ENCODE data around the gene ADAMTS17.
"Not testable (repeated sequence)": the region's sequence is repeated elsewhere in the genome, so short reads cannot be mapped to it uniquely, and the experiment has no call there.

ADAMTS17 gene

DNA sequence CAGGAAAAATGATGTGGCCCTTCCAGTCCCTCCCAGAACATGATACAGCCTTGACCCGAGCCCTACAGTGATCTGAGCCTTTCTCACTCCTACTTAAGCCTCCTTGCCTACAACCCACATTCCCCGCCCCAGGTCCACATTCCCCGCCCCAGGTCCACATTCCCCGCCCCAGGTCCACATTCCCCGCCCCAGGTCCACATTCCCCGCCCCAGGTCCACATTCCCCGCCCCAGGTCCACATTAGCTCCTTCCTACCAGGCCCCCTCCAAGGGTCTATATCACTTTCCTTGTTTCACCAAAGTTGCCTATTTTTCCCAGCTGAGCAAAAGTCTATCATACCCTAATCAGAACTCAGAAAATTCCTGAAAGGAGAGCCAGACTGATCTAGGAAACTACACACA is 2.3 kb downstream of the ADAMTS17 start:
- not testable (repeated sequence) for DNase-seq (ENCODE audit: low read depth)

DNA sequence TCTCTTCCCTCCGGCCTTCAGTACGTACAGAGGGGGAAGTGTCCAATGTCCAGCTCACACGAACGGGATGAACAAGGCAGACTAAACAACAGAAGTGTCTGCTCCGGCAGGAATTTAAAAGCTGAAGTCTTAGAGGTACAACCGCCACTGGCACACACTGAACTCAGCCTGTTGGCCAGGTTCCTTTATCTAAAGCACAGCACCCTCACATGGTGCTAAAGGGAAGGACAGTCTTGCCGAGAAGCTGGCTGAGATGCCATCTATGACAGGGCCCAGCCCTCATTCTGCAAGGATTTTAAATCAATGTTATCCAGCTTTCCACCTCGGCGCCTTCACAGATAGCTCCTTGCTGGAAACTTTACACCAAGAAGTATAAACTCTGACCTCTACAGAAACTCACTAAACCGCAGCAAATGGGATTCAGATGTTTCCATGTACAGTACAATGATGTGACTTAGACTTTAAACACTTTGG is 2.8 kb downstream of the ADAMTS17 start:
- DNase-seq (ENCODE audit: low read depth), result peak; percentile 45

DNA sequence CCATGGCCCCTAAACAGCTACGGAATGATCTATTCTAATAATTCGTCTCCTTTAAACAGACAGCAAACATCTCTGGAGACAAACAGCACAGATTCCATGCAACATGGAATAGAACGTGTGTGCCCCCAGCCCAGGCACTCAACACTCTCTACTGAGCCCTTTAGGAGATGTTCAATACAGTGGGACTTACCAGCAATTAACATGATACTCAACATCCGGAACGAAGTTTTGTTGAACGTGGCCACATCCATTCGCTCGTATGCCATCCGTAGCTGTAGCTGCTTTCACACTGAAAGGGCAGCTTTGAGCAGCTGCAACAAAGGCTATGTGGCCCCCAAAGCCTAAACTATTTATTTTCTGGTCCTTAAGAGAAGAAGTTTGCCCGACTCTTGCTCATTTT is 3.5 kb downstream of the ADAMTS17 start:
- no peak for DNase-seq (ENCODE audit: low read depth)

DNA sequence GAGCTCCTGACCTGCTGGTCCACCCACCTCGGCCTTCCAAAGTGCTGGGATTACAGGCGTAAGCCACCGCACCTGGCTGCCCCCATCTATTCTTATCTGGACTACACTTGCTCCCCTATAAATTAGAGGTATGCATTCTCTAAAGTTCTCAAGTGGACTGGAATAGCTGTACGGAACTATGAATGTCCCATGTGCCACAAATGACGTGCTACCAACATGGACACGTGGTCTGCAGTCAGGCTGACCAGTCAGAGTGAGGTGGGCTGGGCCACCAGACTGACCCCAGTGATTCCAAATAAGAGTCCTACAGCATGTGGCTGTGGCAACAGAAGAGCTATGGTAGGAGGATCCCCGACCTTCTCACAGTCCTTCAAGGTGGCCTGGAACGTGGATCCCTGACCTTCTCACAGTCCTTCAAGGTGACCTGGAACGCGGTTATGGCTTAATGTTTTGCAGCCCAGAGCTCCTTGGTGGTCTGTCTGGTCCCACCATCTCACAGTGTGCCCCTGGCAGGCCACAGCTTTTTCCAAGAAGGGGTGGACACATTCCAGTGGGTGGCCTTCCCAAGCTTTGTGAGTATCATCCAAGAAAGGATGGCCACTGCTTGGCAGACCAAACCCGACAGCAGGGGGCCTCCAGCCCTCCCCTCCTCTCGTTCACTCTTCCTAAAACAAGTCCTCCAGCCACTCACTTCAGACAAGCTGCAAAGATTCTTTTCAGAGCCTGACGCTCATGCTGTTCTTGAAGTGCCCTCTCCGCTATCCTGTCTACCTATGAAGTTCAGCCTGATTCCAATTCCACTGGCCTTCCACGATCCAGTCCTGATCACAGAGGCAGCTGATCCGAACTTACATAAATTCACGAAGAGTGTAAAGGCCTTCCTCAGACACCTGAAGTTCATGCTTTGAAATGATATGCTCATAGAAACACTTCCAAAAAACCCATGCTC is 4.4 kb downstream of the ADAMTS17 start:
- no peak for DNase-seq (ENCODE audit: low read depth)

DNA sequence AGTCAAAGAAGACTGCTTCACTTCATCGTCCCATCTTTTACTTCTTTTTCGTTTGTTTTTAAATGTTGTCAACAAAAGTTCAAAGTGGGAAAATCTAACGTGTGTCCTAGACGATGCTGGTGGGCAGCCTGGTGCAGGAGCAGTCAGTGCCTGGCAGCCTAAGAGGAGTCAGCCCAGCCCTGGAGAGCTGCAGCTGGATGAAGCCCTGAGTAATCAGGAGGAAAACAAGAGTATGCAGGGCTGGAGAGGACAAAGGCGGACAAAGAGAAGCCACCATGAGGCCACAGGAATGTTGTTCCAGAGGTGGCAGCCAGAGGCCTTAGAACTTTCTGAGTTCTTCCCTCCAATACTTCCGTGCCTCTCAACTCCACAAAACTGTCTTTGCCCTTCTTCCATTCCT is 5.7 kb downstream of the ADAMTS17 start:
- no peak for DNase-seq (ENCODE audit: low read depth)

DNA sequence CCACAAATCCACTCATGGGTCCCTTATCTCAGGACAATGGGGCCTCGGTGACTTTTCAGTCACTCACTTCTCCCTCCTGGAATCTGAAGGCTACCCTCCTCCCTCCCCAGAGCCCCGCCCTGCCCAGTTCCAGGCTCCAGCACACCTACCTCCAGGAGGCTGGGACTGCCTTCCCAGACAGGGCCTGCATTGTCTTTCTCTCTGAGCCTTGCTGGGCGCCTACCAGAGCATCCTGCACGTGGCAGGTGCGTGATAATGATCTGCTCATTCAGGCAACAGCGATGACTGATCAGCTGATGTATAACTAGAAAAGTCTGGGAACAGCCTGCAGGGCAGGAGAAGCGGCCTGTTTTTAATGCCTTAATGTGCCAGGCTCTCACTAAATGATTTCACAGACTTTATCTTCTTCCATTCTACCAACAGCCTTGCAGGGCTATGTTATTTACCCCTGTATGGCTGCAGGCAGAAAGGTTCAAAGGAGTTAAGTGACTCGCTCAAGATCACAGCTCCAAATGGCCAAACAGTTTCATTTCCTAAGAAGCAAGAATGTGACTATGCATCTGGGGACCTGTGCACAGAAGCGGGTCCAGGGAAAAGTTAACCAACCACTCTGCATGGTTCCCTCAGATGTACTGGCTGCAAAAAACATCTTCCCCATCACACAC is 6.3 kb downstream of the ADAMTS17 start:
- DNase-seq (ENCODE audit: low read depth), result no peak

DNA sequence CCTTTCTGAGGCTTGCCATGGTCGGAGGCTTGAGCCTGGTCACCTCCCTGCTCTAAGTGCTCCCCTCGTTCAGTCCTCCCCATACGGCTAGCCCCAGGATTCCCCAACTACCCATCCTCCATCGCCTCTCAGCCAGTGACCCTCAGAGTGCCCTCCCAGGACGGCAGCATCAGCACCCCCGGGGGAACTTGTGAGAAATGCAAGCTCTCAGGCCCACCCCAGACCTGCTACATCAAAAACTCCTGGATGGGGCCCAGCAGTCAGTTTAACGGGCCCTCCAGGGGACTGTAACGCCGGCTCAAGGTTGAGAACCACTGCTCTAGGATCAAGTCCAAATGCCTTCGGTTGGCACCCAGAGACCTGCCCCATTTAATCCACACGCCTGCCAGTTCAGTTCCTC is 6.9 kb downstream of the ADAMTS17 start:
- DNase-seq (ENCODE audit: low read depth), result no peak

DNA sequence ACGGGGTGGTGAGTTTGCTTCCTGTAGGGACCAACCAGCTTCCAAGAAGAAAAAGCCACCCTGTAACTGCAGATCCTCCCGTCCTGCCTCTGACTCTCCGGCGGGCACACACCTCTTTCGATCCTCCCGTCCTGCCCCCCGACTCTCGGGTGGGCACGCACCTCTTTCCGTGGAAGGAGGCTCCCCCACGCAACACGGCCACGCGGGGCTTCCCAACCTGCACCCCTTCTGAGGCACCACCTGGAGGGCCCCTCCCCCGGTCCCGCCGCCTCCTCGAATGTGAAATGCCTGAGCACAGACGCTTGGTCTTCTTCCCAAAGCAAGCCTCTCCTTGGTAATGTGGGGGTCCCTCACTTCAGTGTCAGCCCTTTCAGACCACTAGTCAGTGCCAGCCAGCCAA is 7.3 kb downstream of the ADAMTS17 start:
- DNase-seq (ENCODE audit: low read depth), result no peak

DNA sequence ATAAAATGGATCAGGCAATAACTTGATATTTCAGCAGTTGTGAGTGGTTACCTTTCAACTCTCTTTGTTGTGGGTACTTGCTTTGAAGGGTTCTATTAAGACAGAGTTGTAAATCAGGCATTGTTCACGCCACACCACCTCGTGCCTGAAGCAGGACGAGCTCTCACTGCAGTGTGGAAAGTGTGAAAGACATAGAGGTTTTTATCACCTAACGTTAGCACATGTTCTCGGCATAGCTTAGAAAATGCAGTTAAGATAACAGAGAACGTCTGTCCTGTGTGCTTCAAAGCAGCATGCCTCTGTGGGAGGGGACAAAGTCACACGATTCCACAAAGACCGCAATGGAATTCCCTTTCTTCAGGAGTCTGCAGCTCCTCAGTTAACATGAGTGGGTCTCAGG is 7.8 kb downstream of the ADAMTS17 start:
- DNase-seq (ENCODE audit: low read depth), result no peak

DNA sequence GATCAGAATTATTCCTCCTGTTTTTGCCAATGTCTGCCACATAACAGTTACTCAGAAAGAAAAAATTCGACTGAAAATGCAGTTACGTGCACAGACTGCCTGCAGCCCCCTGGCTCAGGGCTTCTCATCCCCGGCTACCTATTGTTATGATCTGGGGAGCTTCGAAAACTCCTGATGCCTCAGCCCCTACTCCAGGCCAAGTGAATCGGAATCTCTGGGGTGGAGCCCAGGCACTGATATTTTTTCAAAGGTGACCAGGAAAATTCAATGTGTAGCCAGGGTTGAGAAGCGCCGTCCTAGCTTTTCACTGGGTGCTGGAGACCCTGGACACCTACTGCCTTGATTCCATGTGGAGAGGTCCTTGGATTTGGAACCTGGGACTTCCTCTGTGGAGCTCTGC is 8.5 kb downstream of the ADAMTS17 start:
- DNase-seq (ENCODE audit: low read depth), result no peak

DNA sequence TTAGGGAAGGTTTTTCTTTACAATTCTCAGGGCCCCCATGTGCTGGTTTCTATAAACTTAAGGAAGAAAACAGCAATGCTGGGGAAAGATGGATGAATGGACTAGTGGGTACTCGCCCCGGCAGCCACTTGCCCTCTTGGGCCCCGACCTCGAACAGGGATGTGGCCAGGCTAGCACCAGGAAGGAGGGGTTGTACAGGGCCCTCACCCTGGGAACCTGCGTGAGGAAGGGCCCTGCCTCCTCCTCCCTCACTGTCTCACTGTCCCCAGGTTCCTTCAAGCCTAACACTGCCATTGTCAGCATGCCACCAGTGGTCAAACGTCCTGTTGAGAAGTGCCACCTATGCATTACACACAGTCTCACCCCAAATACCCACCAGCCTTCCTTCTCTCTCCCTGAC is 9.1 kb downstream of the ADAMTS17 start:
- DNase-seq (ENCODE audit: low read depth), result no peak

DNA sequence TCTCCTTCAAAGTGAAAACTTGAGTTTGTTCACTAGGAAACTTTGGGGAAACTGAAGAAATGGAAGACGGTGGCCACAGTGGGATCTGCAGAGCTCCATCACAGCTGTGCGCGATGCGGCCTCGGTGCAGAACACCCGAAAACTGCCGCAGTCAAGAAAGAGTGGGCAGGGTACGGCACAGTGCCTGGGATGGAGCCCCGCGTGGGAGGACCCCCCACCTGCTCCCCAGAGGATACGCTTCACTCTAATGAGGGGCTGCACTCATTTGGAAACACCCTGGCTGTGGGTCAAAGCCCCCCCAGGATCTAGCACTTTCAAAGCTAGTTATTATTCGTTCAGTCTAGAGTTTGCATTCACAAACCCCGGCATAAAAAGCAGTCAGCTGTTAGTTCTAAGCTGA is 9.5 kb downstream of the ADAMTS17 start:
- no peak for DNase-seq (ENCODE audit: low read depth)

DNA sequence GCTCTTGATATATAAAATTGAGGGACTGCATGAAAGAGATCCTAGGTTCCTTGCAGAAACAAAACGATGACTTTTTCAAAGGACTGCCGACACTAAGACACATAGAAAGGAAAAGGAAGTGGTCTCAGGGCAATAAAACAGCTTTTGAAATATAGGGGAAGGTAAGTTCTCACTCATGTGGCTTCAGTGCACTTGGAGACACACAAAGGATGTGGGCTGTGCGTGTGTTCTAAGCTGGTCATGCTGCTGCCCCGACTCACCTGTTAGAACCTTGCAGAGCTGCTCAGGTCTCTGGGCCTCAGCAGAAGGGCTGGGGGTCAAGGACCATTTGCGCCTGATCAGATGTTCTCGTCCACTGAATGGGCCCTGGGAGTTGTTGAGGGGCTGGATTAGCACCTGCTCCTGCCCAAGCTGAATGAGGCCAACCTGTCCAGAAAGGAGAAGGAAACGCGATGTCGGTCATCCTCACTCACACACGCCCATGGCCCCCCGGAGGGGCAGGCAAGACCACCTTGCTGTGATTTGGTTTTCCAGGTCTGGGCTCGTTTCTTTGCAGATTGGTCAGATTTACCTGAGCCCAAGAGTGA is 11.1 kb downstream of the ADAMTS17 start:
- no peak for DNase-seq (ENCODE audit: low read depth)

DNA sequence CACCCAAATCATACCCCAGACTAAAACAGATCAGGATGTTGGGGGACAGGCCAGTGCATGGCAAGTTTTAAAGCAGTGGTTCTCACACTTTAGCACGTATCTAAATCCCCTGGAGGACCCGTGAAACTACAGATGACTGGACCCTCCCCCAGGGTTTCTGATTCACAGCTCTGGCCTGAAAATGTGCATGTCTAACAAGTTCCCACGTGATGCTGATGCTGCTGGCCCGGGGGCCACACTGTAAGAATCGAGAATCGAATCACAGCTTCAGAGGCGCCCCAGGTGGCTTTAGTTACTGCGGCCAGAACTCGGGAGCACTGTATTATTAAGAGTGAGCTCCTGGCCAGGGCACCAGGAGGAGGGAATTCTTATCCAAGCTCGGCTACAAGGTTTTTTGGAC is 11.6 kb downstream of the ADAMTS17 start:
- DNase-seq (ENCODE audit: low read depth), result no peak

DNA sequence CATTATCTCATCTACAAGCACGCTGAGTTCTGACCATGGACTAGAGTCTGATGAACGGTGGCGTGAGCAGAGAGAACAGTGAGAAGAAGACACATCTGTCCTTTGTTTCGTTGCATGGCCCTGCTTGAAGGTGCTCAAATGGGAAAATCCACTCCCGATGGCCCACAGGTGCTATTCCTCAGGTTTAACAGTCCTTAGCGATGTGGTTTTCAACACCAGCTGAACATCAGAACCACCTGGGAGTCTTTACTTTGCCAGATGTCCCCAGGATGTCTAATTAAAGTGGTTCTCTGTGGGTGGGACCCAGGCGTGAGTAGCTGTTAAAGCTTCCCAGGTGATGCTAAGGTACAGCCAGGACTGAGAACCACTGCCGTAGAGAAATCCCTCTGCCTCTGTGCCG is 13.0 kb downstream of the ADAMTS17 start:
- DNase-seq (ENCODE audit: low read depth), result no peak

DNA sequence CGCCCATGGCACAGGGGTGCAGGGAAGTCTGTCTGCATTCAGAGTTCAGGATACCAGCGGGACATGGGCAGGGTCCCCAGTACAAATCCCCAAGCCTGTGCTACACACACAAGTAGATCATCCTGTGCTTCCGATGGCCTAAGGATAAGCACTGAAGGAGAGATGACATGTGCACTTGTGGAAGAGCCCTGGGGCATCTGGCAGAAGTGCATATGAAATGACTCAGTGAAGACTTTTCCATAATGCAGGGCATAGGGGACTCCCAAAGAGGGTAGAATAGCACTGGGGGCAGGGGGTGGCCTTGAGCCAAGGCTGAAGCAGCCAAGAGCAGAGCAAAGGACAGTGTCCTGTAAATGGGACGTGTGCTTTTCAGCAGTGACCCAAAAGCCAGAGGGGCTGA is 22.9 kb downstream of the ADAMTS17 start:
- DNase-seq (ENCODE audit: low read depth), result no peak

DNA sequence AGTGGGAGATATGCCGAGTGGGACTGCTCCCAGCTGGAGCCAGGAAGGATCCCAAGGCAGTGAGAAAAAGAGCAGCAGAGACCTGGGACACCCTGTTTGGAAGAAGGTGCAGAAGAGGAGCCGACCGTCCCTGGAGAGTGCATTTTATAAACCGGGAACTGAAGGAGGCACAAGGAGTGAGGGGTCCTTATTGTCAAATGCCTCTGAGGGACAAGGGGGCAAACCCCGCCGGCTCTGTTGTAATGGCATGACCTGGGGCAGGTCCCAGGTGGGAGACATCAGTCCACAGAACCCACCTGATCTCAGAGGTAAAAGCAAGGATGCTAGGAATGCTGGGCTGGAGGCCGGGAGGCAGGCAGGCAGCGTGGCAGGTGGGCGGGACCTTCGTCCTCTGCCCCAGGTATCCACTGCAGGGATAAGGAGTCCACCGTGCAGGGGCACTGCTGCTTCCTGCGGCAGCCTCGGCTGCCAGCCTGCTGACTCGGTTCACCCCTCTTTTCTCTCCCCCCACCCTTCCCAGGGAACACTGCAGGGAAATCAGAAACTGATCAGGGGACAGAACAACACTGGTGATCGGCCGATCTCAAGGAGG is 26.9 kb downstream of the ADAMTS17 start:
- DNase-seq (ENCODE audit: low read depth), result no peak

DNA sequence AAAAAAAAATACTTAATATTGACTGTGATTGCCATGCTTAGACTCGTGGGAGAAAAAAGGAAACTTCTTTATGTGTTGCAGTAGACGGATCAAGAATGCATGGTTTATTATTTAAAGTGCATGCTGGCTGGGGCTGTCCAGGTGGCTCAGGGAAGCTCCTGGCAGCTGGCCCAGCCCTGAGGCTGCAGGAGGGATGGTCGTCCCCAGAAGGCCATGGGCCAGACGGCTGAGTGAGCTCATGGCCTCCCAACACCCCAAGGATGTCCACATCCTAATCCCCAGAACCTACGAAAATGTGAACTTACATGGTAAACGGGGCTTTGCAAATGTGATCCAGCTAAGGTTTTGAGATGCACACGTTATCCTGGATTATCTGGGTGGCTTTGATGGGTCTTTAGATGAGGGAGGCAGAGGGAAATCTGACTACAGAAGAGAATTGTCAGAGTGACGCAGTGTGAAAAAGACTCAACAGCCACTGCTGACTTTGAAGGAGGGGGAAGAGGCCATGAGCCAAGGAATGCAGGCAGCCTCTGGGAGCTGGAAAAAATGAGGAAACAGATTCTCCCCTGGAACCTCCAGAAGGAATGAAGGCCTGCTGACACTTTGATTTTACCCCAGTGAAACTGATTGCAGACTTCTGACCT is 29.8 kb downstream of the ADAMTS17 start:
- no peak for DNase-seq (ENCODE audit: low read depth)

DNA sequence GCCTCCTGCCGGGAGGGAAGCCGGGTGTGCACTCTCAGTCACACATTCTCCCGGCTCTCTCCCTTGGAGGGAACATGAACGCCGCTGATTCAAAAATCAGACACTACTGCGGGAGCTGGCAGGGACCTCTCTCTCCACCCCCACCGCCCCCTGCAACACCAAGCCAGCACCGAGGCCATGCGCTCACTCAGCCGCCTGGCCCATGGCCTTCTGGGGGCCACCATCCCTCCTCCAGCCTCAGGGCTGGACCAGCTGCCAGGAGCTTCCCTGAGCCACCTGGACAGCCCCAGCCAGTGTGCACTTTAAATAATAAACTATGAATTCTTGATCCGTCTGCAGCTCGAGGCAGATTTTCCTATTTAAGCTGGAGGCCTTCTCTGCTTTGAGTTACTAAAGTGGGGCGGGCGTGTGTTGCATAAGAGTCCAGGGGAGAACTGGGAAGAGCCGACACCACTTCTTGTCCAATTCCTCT is 30.6 kb downstream of the ADAMTS17 start:
- DNase-seq (ENCODE audit: low read depth), result no peak

DNA sequence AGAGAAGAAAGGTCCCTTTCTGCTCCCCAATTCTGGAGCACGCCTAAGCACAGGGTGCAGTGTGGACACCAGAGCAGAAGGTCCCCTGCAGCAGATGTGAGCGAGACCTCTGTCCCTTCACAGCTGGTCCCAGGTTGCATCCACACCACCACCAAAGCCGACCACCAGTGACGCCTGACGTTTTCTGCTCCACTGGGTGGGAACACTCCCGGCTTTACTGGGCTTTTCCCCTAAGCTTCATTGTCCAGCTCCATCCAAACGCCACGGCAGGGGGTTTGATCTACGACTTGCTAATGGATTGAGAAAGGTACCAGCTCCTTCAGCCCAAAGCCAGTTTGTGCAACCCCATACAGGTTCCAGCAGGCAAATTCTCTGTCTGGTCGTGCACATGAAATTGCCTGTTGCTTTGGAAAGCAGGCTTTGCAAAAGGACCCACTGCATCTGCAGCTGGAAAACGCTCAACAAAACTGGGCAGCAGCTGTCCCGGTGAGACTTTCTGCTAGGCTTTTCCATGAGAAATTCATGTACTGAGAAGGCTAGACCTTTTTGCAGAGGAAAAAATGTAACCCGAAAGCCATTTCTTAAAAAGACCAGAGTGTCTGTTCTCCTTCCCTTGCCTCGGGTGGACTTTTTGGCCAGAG is 31.1 kb downstream of the ADAMTS17 start:
- no peak for DNase-seq (ENCODE audit: low read depth)

DNA sequence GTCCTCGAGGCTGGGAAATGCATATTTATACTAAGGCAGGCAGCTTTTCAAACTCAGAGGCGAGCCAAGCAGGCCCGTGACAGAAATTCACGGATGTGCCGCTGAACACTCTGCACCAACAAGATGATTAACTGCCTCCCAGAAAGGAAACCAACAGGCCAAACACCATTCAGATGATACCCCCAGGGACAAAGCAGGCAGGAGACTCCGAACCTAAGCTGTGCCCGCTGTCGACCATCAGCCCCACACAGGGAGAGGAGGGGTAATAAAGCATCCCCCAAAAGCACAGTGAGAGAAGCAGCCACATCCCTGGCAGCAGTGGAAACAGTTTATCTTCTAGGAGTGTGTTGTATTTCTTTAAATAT is 31.8 kb downstream of the ADAMTS17 start:
- DNase-seq (ENCODE audit: low read depth), result no peak
